GM12873 (cell line): ENCODE measurements around the gene RFK.

ENCODE experiments used
- TF ChIP-seq, protein P1 (sequence below): IDR thresholded peaks from 2 replicates; pipeline ENCODE4 v1.5.1; 2012; ENCODE audit warnings: low read depth, mild to moderate bottlenecking, moderate library complexity, low read length, control low read depth; ENCODE audit not compliant: insufficient read depth; ENCODE audit errors: missing control alignments

Gene RFK

DNA sequence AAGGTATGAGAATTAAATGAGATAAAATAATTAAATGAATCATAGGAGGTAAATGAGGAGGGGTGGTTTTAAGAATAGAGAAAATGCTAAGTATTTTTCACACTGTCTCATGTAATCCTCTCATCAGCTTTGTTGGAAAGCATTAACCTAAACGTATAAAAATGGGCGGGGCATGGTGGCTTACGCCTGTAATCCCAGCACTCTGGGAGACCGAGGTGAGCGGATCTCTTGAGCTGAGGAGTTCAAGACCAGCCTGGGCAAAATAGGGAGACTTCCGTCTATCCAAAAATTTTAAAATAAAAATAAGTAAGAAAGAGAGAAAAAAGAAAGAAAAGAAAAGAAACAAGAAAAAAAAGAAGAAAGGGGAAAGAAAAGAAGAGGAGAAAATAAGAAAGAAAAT lies 1.9 kb upstream of the RFK start:
- TF ChIP-seq, protein P1, sequence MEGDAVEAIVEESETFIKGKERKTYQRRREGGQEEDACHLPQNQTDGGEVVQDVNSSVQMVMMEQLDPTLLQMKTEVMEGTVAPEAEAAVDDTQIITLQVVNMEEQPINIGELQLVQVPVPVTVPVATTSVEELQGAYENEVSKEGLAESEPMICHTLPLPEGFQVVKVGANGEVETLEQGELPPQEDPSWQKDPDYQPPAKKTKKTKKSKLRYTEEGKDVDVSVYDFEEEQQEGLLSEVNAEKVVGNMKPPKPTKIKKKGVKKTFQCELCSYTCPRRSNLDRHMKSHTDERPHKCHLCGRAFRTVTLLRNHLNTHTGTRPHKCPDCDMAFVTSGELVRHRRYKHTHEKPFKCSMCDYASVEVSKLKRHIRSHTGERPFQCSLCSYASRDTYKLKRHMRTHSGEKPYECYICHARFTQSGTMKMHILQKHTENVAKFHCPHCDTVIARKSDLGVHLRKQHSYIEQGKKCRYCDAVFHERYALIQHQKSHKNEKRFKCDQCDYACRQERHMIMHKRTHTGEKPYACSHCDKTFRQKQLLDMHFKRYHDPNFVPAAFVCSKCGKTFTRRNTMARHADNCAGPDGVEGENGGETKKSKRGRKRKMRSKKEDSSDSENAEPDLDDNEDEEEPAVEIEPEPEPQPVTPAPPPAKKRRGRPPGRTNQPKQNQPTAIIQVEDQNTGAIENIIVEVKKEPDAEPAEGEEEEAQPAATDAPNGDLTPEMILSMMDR = no peak

GRCh38 chr9:76395381-76395780 lies 1.2 kb upstream of the RFK start:
- TF ChIP-seq, protein P1 = no peak

GRCh38 chr9:76394960-76395252 lies 680 bp upstream of the RFK start:
- TF ChIP-seq, protein P1 = no peak

- TF ChIP-seq, protein P1 = no peak
Observed at GRCh38 chr9:76390656-76391055, 3.6 kb downstream of the RFK start.

DNA sequence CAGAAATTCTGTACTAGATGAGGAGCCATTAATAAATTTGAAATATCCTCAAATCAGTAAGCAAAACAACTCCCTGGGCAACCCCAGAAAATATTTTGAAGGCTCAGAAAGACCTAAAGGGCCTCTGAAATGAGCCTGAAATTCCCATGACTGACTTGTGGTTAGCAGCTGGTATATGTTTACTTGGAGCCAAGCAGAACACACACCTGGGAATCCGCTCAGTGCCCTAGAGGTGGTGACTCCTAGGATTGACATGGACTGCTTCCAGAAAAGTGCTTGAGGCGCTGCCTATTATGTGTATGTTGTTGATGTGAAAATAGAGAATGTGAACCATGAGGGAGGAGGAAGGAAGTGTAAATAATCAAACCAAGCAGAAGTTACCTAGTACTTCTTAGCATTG lies 14.7 kb downstream of the RFK start:
- TF ChIP-seq, protein P1 = no peak

DNA sequence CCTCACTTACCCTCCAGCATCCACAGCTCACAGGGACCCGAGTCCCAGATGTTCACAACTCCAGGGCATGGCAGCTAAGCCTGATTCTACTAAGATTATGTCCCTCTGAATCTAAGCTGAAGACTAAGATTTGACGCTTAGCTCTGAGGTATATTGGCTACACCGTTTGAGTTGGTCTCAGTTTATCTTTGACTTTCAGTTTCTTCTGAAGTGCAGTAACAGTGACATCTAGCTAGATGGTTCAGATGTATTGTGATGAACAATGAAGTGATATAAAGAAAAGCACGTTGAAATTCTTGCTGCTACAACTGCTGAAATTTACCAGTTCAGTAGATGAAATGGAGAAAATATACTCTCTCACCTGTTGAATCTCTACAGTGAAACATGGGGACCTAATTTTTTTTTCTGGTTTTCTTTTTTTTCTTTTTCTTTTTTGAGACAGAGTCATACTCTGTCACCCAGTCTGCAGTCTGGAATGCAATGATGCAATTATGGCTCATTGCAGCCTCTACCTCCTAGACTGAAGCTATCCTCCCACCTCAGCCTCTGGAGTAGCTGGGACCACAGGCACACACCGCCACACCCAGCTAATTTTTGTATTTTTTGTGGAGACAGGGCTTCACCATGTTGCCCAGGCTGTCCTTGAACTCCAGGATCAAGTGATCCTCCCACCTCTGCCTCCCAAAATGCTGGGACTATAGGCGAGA lies 15.7 kb downstream of the RFK start:
- TF ChIP-seq, protein P1 = no peak

- TF ChIP-seq, protein P1 = no peak
Observed at GRCh38 chr9:76377791-76378190, 16.4 kb downstream of the RFK start.
